Stimulated activated CD4-positive, alpha-beta T cell treated with anti-CD3 and anti-CD28 coated beads, Interleukin-4, amount 100 ng/mL, for 4 hours (primary cell): ENCODE measurements around the gene ERC1.
"Not testable (repeated sequence)": the region's sequence is repeated elsewhere in the genome, so short reads cannot be mapped to it uniquely, and the experiment has no call there.

Source experiments
- DNase-seq, 2 experiments: peaks; one replicate each; pipeline ENCODE4 v3.0.0-alpha.2; 2020

ERC1 gene

DNA sequence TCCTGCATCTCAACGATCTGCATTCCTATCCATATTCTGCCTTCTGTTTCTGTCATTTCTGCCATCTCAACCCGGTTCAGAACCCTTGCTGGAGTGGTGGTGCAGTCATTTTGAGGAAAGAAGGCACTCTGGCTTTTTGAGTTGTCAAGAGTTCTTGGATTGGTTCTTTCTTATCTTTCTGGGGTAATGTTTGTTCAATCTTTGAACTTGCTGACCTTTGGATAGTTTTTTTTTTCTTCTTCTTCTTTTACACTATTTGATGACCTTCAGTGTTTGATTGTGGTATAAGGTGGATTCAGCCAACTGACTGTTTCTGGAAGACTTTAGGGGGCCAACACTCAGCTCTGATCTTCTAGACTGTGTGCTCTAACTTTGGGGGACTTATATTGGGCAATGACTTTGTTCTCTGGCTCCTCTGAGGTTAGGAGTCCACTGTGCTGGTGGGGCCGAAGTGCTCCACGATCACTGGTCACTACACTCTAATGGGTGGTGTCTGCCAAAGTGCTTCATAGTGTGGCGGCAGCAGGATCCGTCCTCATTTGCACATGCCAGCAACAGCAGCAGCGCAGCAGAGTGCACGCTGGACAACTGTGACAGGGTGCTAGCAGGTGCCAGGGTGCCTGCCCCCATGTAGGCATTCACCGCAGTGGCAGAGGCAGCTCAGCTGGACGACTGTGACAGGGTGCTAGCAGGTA is 347.6 kb downstream of the ERC1 start:
- DNase-seq = no peak

DNA sequence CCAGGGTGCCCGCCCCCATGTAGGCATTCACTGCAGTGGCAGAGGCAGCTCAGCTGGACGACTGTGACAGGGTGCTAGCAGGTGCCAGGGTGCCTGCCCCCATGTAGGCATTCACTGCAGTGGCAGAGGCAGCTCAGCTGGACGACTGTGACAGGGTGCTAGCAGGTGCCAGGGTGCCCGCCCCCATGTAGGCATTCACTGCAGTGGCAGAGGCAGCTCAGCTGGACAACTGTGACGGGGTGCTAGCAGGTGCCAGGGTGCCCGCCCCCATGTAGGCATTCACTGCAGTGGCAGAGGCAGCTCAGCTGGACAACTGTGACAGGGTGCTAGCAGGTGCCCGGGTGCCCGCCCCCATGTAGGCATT is 348.1 kb downstream of the ERC1 start:
- DNase-seq = not testable (repeated sequence)

DNA sequence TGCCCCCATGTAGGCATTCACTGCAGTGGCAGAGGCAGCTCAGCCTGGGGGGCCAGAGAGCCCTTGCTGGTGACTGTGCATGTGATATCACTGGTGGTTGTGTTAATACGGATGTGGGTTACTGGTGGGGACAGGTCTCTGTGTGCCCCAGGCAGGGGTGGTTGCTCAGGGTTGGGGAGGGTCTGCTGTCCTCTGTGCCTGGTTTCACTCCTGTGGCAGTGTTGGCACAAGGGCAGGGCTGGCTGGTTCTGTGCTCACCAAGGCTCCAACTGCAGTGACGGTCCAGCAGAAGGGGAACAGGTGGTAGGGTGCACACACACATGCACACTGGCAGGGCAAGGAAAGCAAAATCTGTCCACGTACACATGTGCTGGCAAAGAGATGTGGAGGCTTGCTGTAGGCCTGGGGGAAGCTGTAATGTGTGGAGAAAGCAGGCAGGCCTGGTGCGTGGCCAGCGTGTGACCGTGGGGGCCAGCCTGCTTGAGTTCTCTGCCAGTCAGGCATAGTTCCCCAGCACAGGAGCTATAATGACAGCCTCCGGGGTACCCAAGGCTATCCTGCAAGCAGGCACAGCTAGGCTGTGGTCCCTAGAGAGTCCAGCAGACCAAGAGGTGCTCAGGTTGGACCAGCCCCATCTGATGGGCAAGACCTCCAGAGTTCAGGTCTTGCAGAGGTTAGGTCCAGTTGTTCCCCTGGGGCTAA is 348.7 kb downstream of the ERC1 start:
- no peak for DNase-seq

DNA sequence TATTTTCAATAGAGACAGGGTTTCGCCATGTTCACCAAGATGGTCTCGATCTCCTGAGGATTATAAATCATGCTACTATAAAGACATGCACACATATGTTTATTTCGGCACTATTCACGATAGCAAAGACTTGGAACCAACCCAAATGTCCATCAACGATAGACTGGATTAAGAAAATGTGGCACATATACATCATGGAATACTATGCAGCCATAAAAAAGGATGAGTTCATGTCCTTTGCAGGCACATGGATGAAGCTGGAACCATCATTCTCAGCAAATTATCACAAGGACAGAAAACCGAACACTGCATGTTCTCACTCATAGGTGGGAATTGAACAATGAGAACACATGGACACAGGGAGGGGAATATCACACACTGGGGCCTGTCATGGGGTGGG is 350.2 kb downstream of the ERC1 start:
- not testable (repeated sequence) for DNase-seq

DNA sequence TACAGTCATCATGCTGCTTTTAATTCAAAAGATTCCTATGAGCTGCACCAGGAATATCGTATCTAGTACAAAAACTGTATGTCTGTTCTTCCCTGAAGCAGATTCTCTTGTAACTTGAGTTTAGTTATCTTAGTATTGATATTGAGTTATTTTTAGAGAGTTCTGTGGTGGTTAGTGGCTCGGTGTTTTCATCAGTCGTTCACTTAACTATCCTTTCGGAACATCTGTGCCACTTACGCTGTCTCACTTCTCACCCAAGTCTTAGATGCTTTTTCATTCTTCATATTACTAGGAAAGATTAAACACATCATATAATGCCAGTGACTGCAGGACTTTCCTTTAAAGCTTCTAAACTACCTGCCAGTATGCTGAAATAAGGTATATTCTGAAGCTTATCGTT is 352.4 kb downstream of the ERC1 start:
- no peak for DNase-seq

DNA sequence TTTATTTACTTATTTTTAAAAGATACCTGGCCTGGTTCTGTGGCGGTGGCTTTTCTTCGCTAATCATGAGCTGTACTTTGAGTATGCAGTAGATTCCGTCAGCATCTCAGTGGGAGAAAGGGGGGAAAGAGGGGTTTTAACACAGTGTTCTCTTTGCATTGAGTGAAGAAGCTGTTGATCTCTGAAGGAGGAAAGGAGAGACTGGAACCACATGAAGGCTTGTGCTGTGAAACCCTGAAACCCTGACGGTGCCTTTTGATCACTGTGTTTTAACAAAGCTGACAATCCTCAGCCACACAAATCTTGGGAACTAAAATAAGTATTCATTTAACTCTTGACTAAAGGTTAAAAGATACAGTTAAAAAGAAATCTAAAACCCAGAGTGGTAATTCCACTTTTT is 353.2 kb downstream of the ERC1 start:
- no peak for DNase-seq

DNA sequence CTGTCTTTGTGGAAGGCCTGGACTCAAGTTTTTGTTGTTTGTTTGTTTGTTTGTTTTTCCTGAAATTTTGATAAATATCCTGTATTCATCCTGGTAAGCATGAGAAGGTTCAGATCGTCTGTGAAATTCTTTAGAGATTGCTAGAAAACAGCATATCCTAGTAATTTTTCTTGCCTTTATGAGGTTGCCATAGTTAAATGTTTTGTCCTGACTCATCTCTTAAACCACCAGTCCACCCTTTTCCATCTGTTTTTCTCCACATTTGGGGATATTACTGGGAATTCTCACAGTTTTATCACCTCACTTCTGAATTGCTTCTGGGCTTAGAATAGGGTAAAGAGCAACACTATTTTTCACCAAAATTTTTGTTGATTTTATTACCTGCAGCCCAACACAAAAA is 355.1 kb downstream of the ERC1 start:
- DNase-seq = no peak

DNA sequence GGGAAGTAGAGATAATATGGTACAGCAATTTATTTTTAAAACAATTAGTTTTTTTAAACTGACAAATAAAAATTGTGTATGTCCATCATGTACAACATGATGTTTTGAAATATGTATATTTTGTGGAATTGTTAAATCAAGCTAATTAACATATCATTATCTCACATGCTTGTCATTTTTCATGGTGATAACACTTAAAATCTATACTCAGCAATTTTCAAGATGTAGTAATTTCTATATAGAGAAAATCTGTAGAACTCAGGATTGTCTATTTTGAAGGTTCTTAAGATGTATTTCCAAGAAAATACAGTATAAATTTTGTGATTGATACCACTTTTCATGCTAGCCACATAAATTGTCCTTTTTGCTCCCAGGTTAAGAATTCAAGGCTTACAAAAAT is 356.3 kb downstream of the ERC1 start:
- no peak for DNase-seq

DNA sequence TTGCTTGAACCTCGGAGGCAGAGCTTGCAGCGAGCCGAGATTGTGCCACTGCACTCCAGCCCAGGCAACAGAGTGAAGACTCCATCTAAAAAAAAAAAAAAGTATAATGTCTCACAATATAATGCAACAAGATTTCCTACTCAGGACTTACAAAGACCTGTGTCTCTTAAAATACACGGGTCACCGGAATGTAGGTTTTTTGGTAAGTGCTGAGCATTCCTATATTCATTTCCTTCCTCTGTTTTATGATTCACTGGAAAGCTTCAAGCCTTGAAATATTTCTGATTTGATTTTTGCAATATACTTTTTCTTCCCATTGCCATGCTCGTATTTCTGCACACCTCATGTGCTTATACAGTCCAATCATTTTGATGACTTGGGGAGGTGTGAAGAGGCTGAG is 357.6 kb downstream of the ERC1 start:
- DNase-seq = no peak

DNA sequence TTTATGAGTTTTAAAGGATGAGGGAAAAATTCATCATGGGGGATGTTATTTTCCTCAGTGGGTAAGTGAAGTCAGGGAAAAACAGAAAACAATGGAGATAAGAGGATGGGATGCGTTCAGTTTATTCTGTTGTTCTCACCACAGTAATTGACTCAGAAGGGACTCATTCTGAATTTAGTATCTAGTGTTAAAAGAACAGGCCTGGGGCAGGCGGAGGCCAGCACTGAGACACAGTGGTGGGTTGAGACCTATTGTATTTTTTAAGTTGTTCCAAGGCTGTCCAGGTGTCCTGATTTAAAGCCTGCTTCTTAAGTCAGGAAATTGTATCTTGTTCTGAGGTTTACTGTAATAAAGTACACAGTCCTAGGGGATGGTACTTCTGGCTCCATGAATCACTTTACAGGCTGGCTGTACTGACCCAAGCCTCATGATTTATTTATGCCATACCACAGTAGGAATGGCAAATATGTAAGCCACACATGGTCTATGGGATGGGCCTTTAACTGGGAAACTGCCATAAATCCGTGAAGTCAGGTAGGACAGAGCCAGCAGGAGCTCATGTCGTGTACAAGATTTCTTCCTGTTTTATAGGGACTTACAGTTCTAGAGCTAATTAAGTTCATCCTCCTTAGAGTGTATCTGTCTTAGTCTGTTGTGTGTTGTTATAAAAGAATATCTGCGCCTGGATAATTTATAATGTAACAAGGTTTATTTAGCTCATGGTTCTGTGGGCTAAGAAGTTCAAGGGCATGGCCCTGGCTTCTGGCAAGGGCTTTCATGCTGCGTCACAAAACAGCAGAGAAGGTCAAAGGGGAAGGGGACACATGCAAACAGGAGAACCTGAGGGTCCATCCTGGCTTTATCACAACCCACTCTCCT is 359.3 kb downstream of the ERC1 start:
- DNase-seq = no peak

DNA sequence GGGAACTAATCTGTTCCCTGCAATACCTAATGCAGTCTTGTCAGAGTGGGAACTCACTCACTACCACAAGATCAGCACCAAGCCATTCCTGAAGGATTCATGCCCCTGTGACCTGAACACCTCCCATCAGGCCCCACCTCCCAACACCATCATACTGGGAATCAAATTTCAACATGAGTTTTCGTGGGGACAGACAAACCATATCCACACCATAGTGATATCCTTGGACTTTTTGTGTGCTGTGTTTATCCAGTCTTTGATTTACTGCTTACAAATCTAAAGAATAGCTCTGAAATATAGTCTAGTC is 359.9 kb downstream of the ERC1 start:
- DNase-seq = no peak

DNA sequence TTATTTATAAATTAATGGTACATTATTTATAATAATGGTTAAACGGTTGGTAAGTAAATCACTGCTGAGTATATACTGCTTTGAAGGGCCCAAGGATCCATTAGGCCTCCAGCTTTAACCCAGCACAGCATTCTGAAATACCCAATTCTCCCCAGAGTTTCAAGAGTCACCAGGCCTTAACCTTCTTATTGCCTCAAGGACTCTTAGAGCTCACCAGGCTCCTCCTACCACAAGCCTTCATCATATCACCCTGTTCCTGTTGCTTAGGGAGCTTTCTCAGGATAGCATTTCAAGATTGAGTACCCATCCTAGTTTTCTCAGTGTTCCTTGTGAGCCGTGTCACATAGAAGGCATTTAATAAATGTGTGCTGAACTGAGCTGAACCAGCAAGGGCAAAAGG is 360.9 kb downstream of the ERC1 start:
- no peak for DNase-seq

DNA sequence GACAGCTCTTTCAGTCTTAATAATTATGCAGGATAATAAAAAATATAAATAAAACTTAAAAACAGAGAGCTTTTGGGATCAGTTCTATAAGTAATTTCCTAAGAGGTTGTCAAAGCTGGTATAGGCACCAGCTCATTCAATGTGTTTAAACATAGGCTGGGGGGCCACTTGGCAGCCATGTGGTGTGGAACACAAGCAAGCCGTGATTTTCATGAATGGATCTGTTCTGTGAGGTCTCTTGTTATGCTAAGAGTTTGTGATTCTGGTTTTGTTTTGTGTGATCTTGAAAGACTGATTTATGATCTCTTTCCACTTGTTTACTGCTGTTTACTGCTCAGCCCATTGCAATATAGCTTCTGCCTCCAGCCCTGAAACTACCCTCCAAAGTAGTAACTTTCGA is 362.4 kb downstream of the ERC1 start:
- DNase-seq = no peak

DNA sequence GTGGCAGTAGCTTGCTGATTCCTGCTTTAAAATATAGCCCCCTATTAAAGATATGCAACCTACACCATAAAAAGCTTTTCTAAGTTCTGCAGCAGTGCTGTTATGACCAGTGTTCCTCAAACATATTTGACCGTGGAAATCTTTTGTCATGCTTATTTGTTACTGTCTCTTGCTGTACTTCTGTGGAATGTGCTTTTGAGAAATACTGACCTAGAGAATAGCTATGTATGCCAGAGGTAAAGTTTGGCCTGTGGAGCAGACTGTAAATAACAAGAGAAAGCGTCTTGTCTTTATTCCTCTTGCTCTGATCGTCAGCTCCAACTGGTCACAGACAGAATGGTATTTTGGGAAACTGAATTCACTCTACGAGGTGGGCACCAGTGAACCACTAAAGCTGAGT is 364.4 kb downstream of the ERC1 start:
- no peak for DNase-seq

DNA sequence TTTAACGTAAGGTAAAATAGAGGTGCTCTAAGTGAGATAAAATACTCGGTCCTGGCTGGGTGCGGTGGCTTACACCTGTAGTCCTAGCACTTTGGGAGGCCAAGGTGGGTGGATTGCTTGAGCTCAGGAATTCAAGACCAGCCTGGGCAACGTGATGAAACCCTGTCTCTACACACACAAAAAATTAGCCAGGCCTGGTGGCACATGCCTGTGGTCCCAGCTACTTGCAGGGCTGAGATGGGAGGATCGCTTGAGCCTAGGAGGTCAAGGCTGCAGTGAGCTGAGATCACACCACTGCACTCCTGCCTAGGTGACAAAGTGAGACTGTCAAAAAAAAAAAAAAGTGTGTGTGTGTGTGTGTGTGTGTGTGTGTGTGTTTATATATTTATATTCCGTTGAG is 364.8 kb downstream of the ERC1 start:
- not testable (repeated sequence) for DNase-seq

DNA sequence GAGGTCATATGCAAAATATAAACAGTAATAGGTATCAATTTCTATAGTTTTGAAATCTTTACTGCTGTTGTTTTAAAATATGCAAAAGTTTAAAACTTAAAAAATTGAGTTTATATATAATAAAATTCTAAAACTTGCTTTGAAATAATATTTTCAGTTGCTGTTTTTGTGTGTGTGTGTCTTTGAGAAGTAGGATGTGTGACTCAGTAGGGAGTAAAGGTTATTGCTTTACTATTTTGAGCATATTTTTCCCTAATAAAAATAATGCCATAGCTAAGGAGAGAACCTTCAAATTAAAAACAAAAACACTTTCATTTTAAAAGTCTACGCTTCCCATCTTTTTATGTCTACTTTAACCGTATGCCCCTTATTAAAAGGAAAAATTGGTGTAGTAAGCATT is 365.3 kb downstream of the ERC1 start:
- DNase-seq = no peak

DNA sequence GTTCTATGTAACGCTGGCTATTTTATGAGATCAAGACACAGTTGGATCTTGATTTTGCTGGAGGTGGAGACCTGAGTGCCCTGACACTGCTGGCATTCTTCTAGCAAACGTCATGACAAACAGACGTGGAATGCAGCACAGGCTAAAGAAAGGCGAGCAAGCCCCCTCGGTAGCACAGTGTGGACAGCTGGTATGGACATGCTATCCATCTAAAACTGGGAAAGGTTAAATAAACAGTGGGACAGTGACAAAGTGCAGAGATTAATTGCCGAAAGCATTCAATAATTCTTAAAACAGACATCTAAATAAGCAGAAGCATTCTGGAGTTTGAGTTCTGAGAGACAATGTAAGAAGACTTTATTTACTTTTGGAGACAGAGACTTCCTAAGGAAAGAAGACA is 366.1 kb downstream of the ERC1 start:
- DNase-seq = no peak

DNA sequence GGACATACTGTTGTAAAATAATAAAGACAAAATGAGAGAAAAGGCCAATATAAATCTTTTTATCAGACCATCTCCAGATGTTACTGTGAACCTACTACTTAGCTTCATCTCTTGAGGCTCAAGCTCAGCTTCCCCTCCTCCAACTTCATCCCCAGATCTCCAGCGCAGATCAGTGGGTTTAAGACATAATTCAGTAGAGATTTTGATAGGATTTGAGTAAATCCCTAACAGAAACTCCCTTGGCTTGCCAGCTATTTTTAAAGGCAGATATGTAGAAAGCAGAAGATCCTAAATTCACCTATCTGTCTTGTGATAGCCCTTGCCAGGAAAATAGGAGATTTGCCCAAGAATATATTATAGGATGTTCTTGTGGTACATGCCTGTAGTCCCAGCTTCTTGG is 366.7 kb downstream of the ERC1 start:
- DNase-seq = no peak

DNA sequence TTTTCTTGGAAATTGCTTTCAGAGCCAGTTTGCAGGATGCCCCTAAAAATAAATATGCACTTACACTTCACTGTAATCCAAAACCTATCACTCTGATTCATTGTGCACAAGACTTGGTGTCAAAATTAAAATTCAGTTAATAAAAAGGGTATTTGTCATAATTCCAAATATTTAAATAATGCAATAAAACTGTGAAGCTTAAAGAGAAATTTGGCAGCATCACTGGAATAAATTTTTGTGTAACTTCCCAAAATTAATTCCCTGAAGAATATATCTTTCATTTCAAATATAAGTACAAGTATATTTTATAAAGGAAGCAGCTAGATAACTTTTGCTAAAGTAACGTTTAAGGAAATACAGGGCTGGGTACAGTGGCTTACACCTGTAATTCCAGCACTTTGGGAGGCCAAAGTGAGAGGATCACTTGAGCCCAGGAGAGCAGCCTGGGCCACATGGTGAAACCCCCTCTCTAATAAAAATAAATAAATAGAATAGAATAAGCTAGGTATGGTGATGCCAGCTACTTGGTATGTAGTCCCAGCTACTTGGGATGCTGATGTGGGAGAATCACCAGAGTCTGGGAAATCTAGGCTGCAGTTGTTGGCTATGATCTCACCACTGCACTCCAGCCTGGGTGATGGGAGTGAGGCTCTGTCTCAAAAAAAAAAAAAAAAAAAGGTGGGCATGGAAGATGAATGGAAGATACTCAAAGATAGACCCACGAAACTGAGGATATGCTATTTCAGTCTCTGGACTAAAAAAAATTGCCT is 369.6 kb downstream of the ERC1 start:
- no peak for DNase-seq

DNA sequence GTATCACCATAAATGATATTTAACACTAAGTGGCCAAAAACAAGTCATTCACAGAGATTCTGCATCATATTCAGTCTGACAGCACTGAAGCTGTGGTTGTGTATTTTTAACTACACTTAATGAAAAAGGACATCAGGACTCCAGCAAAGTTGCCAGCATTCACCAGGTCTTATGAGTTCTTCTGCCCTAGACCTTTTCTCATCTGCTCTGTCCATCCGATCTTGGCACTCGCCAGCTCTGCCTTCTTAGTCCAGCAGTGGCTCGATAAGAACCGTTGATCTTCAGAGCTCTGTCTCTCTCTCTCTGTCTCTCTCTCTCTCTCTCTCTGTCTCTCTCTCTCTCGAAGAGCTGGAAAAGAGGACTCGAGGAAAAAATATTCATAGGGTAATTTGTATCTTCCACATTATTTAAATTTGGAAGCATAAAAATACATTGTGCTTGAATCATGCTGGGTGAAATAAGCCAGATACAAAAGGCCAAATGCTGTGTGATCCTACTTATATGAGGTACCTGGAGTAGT is 371.2 kb downstream of the ERC1 start:
- DNase-seq = no peak

DNA sequence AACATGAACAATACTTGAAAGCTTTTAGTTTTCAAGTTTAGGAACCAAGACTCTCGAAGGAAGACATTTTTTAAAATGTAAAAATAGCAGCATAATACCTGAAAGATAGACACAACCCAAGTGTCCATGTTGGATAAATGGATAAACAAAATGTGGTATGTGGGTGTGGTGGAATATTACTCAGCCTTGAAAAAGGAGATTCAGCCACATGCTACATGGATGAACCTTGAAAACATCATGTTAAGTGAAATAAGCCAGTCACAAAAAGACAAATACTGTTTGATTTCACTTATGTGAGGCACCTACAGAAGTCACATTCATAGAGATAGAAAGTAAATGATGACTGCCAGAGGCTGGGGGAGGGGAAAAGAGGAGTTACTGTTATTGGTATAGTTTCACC is 374.7 kb downstream of the ERC1 start:
- DNase-seq = no peak

DNA sequence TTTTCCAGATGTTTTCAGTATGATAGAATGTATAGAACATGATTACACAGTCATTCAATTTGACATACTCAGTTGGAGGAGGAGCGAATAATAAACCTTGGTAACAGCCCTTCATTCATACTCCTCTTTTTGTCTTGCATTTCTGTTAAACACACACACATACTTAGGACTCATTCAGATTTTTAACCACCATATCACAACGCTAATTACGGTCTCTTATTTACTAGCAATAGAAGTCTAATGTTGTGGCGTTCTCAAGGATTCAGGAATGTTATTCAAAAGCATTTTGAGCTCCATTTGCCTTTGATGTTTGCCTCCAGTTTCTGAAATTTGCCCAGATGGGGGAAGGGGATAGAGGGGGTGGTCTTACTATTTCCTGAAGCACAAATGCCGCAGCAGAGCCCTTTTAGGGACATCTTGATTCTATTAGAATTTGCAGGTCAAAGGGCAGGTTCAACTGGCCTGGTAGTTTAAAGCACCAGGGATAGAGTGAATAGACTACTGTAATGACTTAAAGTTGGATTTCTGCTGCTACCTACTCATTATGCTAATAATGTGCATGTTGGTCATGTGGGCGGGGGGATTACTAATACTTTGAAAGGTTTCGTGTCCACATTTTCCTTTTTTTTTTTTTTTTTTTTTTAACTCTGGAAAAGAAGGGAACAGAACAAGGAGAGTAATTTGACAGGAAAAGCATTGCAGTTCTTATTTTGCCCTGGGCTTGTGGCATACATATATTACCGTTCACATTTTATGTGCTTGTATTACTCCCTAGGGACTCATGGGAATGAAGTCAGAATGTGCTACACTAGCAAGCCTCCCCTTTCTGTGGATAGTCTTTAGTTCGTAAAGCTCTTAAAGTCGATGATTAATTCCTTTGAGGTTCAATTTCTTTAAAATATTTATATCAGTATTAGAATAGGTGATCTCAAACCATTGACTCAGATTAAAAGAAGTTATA is 376.6 kb downstream of the ERC1 start:
- no peak for DNase-seq
